WERI-Rb-1 (cell line): ENCODE results near the gene PSD.
A peak's percentile ranks its signal among the peaks of the same experiment; 100 is the strongest.

ENCODE experiments used
- DNase-seq: peaks from one replicate; pipeline ENCODE4 v3.0.0-alpha.2; 2020
- H3K27ac ChIP-seq: fragments of 250-450 bp; sonication (Bioruptor Pico); 2 replicates; pipeline ENCODE4 v1.5.1; 2020; ENCODE audit warnings: mild to moderate bottlenecking, moderate library complexity
- H3K27me3 ChIP-seq: fragments of 250-450 bp; sonication (Bioruptor Pico); 2 replicates; pipeline ENCODE4 v1.5.1; 2021; ENCODE audit warnings: mild to moderate bottlenecking, low read depth, moderate library complexity; ENCODE audit not compliant: insufficient read depth, severe bottlenecking
- H3K36me3 ChIP-seq: fragments of 250-450 bp; sonication (Bioruptor Pico); 2 replicates; pipeline ENCODE4 v1.5.1; 2020; ENCODE audit warnings: mild to moderate bottlenecking, moderate library complexity
- H3K4me3 ChIP-seq: 2 replicates; pipeline ENCODE4 v1.5.1; 2011; ENCODE audit warnings: low read depth, mild to moderate bottlenecking, control low read depth, low read length
- H3K9me3 ChIP-seq: fragments of 250-450 bp; sonication (Bioruptor Pico); 2 replicates; pipeline ENCODE4 v1.5.1; 2021; ENCODE audit warnings: mild to moderate bottlenecking, moderate library complexity; ENCODE audit not compliant: severe bottlenecking
- CTCF ChIP-seq: IDR thresholded peaks from 2 replicates; pipeline ENCODE4 v1.5.1; 2011; ENCODE audit warnings: low read depth, mild to moderate bottlenecking, control low read depth, inconsistent platforms, low read length

The PSD gene

GRCh38 chr10:102418622-102419268, at the start of gene PSD:
Gene PSD, minus strand, starts transcription at chr10:102418785. Its CDS starts 1,747 bp downstream, at chr10:102417038.
- peaks cover 50% of the 10 kb centered on the region for H3K36me3 ChIP-seq
- H3K27ac ChIP-seq = peak within 1 kb of the TSS; percentile 99
- H3K4me3 ChIP-seq = peak within 1 kb of the TSS; percentile 88
- H3K9me3 ChIP-seq = no peaks in the 10 kb centered on the region
- H3K27me3 ChIP-seq = no peaks in the 10 kb centered on the region
- peak; percentile 92 for DNase-seq
- no peak for TF ChIP-seq CTCF

- DNase-seq = no peak
- TF ChIP-seq CTCF = no peak
- no peak overlapping the region for H3K27ac ChIP-seq
- no peak overlapping the region for H3K4me3 ChIP-seq
- peaks cover 16% of the 10 kb centered on the region for H3K36me3 ChIP-seq
- H3K27me3 ChIP-seq = no peaks in the 10 kb centered on the region
- no peaks in the 10 kb centered on the region for H3K9me3 ChIP-seq
Observed at GRCh38 chr10:102467971-102468438, 49.4 kb upstream of the PSD start.

GRCh38 chr10:102467318-102467717, 48.7 kb upstream of the PSD start:
- Histone ChIP-seq H3K27ac (no peak overlapping the region), H3K36me3 (peaks cover 14% of the 10 kb centered on the region), H3K4me3 (no peak overlapping the region), H3K9me3 (no peaks in the 10 kb centered on the region), H3K27me3 (no peaks in the 10 kb centered on the region)
- TF ChIP-seq CTCF = no peak
- no peak for DNase-seq

GRCh38 chr10:102465466-102465865, 46.9 kb upstream of the PSD start:
- TF ChIP-seq CTCF = no peak
- no peak for DNase-seq
- Histone ChIP-seq H3K36me3 (peaks cover 10% of the 10 kb centered on the region), H3K9me3 (no peaks in the 10 kb centered on the region), H3K27ac (no peak overlapping the region), H3K27me3 (no peaks in the 10 kb centered on the region), H3K4me3 (no peak overlapping the region)

- DNase-seq = no peak
- Histone ChIP-seq H3K9me3 (no peaks in the 10 kb centered on the region), H3K27me3 (no peaks in the 10 kb centered on the region), H3K36me3 (peaks cover 6% of the 10 kb centered on the region), H3K27ac (no peak overlapping the region), H3K4me3 (no peak overlapping the region)
- no peak for TF ChIP-seq CTCF
Observed at GRCh38 chr10:102463983-102464382, 45.4 kb upstream of the PSD start.
